HG03469 (cell line): Measurements from ENCODE around the gene VASN.

Source experiments
- ATAC-seq: cut with Tn5 transposase; IDR thresholded peaks from one replicate; pipeline ENCODE4 v1.9.1; 2021; ENCODE audit warnings: mild to moderate bottlenecking, moderate library complexity, moderate number of reproducible peaks; ENCODE audit not compliant: unreplicated experiment

VASN gene

DNA sequence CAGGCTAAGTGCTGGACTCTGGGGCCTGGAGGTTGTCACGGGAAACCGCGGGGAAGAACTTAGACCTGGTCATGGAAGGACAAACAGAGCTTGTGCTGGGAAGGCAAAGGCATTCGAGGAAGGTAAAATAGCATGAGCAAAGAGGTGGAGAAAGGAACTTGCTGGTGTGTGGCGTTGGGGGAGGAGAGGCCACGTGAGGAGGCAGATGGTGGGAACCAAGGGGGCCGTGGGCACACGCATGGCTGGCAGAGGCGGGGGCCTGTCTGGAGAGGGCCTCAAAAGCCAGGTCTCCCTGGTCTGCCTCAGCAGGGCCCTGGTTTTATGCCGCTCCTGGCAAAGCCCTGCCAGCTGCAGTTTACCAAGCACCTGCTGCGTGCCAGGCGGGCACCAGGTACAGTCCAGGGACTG, 29.4 kb downstream of the VASN start:
- no peak for ATAC-seq

DNA sequence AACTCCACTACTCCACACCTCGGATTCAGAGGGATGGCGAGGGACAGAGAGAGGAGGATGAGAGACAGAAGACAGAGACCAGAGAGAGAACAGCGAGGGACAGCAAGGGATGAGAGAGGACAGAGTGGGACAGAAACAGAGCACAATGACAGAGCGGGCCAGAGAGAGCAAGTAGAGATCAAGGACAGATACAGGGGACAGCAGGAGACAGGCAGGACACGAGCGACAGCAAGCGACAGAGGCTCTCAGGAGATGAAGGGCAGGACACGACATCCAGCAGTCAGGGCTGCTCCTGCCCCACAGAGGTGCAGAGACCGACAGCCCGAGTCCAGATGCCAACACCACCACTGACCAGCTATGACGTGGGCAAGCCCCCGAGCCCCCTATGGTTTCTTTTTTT, 29.9 kb downstream of the VASN start:
- no peak for ATAC-seq

DNA sequence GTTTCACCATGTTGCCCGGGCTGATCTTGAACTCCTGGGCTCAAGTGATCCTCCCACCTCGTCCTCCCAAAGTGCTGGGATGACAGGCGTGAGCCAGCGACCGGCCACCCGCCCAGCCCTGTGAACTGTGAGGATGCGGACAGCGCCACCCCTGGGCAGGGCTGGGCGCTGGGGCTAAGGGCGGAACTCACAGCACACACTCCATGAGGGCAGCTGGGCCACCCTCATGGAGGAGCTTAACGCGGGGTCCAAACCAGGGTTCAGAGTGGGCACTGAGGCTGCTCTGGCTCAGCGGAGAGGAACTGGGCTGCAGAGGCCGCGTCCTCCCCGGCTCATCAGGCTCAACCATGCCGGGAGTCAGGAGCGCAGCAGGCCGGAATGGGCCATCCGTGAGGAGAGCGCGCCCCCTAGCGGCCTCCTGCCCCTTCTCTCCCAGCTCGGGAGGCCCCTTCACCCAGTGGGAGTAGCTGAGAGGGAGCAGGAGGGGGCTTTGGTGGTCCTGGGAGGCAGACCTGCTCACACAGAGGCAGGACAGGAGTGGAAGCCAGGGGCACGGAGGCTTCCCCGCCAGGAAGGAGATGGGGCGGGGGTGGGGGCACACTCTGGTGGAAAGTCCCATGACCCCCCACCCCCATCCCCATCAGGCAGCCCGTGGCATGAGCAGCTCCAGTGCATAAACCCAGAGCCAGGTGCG, 30.9 kb downstream of the VASN start:
- ATAC-seq: no peak

DNA sequence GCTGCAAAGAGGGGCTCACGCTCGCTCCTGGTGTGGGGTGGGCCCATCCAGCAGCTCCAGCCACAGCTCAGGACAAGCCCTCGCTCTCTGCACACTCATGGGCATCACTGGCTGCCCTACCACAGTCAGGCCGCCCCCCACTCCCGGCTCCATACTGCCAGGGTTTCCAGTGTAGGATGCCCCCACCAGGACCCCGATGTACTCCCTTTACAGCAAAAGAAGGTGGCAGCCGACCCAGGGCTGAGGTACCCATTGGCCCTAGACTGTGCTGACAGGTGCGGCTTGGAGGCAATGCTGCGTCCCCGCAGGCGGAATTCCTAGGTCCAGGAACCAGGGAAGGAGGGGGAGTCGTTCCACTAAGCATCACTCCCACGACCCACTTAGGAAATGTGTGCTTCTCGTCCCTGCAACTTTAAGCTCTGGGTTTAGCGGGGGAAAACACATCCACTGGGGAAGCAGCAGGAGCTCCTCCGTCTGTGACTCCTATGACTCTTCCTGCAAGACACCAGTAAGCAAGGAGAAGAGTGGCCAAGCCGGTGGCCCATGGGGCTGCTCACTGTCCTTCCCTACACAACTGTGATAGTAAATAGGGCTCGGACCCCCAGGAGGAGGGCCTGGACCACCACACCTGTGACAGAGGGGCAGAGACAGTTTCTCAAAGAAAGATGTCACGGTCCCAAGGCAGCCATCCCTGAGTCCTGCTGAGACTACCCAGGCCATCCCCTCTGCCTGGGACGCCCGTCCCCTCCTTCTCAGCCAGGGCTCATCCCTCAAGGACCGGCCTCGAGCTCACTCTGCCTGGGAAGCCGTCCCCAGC, 31.7 kb downstream of the VASN start:
- ATAC-seq: no peak

DNA sequence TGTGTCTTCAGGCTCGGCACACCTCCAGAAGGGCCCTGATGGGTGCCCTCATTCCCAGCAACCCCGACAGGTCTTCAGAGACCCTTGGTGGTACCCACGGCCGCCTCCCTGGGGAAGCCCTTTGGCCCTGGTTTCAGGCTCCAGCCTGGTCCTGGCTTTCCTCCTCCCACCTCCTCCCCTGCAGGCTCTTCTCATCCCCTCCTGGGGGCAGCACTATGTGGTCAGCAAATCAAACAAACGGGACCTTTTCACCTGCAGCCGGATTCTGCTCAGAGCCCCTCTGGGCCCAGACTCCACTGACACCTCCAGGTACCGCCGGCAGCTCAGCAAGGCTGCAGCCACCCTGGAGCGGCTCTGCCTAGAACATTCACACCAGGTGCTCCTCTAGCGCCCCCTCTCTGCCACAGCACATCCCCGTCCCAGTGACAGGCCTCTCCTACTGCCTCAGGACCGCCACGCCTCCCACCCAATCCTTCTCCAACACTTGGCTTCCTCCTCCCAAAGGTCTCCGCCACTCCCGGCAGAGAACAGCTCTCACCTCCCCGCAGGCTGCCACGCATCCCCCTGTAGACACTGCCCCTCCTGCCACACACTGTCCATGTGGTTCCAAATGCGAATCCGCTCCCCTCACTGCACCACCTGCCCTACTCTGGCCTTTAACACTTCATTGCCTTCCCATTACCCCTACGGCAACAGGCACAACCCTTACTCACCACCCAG, 32.8 kb downstream of the VASN start:
- ATAC-seq: no peak

DNA sequence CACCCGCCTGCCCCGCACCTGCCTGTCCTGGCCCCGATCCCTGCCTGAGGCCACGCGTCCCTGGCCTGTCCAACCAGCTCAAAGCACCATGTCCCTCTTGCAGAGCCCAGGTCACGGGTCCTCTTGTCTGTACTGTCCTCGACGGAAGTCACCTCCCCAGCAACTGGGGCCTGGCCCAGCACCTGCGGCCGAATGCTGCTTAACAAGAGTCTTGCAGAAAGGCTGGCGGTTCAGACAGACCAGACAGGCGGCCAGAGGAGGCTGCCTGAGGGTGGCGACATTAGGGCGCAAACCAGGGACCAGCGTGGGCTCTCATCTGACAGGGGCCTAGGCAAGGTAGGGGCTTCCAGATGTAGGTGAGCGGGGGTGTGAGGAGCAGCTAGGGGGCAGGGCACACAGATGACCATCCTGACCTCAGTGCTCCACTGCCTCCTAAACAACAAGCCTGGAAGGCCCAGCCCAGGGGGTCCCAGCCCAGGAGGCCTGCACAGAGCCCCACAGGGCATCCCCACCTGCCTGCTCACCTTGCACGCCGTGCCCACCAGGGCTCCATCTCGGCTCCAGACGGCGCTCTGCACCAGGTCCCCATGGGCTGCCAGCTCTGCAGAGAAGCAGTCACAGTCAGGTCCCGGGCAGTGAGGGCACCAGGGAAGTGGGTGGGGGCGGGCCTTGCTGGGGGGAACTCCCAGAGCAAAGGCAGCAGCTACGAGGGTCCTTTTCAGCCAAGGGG, 33.5 kb downstream of the VASN start:
- no peak for ATAC-seq

DNA sequence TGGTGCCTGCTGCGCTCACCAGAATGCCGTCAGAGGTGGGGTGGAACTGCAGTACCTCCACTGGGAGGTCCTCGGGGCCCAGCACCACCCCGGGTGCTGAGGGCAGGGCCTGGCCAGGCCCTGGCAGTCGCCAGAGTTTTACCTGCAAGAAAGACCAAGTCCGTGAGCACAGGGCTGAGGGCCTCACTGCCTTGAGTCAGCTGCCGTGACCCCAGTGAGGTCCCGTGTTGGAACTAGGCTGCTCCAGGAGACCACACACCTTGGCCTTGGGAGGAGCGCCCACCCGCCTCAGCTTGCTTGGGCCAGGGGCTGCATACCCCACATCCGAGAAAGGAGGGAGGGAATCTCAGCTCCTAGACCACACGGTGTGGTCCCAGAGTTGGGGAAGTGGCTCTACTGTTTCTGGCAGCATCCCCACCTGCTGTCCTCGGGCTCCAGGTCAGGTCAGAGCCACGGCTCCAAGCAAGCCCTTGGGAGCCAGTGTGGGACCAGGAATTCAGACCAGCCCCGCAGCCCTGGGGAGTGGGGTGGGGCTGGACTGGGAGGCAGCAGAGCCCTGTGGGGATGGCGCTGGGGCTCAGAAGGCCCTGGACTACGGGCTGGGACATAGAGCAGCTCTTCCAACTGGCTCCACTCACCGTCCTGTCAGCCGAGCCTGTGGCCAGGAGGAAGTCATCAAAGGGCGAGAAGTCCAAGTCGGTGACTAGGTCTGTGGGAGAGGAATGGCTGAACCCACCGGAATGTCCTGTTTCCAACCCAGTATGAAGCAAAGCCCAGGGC, 36.1 kb downstream of the VASN start:
- ATAC-seq: no peak

DNA sequence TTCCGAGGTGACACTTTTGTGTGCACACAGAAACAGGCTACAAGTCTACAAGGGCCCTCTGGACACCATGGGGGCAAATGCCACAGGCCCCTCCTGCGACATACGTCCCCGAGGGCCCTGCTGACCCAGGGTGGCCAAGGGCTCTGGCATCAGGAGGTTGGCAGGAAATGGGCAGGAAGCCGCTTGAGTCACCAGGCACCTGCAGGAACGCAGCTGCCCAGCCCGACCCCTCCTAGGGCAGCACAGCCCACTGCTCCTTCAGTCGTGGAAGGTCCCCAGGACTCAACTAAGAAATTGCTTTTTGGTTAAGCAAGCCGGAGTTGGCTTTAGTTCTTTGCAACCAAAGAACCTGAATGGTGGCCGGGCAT, 36.7 kb downstream of the VASN start:
- no peak for ATAC-seq

DNA sequence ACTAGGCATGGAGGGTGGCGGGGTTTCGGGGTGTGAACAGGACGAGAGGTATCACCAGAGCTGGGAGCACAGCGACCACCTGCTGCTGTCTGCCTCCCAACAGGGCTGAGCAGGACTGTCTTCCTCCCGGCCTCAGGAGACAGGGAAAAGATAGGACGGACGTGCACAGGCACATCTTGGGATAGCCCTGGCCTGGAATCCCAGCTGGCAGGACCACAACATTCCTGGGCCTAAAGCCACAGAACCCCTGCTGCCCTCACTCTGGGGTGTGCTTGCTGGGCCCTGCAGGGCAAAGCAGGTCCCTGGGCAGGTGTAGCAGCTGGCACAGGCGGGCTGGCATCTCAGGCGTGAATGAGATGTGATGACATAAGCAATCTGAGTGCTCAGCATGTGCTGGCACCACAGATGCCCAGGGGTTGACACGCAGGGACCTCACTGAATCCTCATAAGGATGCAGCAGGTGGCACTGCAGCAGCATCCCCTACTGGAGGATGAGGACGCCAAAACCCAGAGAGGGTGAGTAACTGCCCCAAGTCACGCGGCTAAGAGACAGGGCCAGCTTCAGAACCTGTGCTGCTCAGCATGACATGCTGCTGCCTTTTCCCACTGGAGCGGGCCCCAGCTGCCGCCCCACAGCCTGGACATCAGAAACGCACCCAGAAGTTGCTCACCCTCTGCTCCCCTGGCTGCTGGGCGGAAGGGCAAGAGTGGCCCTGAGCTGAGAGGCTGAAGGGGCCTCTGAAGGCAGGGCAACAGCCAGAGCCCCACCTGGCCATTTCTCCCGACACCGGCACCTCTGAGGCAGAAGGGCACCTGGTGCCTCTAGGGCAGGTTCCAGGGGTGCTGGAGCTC, 37.7 kb downstream of the VASN start:
- no peak for ATAC-seq

DNA sequence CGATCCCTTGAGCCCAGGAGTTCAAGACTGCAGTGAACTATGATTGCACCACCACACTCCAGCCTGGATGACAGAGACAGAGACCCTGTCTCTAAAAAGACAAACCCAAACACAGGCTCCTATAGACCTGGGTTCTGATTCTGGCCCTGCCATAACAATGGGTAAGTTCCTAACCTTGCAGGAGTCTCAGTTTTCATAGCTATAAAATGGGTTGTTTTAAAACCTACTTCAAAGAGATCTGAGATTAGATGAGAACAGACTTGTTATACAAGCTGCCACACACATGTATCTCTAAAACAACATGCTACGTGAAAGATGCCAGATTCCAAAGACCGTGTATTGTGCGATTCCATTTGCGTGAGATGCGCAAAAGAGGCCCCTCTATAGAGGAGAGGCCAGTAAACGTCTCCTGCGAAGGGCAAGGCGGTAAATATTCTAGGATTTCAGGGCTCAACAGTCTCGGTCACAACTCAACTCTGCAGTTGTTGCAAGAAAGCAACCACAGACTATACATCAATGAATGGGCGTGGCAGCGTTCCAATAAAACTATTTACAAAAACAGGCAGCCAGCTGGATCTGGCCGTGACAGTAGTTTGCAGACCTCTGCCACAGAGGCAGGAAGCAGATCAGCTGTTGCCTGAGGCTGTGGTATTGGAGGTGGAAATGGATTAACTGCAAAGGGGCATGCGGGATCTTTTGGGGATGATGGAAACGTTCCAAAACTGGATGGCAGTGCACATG, 38.9 kb downstream of the VASN start:
- no peak for ATAC-seq

DNA sequence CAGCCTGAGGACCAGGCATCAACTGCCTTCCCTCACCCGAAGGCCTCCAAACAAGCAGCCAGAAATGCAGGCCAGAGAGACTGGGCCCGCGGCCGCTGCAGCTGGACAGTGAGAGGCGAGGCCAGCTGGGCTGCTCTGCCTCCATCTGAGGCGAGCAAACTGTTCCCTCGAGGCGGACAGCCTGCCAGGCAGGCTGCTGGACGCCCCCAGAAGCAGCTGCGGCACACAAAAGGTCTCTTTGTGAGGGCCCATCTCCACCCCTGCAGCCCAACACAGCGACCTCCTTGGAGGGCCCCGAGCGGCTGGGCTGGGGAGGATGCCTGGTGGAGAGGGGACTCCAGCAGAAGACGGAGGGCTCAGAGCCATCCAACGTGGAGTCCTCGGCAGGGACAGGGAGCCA, 40.0 kb downstream of the VASN start:
- ATAC-seq: no peak

DNA sequence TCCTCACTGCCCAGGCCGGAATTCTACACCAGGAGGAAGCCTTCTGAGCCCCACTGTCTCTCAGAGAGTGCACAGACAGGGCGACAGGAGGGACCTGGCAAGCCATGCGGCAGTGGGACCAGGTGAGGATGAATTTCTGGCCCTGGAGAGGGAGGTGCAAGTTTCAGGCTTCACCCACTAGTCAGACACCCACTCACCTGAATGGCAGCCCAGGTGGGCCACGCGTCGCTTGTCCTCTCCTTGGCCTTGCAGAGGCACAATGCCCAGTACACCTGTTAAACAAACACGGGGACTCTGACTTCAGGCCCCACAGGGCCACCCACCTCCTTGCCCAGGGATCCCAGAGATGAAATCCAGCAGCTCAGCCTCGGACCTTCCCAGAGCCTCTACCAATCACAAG, 40.5 kb downstream of the VASN start:
- ATAC-seq: no peak

DNA sequence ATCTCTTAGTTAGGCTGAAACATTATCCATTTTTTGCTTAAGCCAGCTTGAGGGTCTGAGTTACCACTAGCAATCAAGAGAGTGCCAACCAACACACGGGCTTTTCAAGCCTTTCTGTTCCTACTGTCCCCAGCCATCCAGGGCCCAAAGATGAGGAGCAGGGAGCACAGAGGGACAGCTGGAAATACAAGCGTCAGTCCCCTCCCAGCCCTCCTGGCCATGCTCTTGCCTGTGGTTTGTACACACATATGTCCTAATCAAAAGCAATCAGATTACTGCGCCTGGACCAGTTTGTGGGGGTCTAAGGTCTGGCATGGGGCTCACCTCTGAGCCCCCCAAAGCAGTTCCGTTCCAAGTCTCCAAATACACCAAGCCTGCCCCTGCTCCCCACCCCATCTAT, 41.2 kb downstream of the VASN start:
- no peak for ATAC-seq

DNA sequence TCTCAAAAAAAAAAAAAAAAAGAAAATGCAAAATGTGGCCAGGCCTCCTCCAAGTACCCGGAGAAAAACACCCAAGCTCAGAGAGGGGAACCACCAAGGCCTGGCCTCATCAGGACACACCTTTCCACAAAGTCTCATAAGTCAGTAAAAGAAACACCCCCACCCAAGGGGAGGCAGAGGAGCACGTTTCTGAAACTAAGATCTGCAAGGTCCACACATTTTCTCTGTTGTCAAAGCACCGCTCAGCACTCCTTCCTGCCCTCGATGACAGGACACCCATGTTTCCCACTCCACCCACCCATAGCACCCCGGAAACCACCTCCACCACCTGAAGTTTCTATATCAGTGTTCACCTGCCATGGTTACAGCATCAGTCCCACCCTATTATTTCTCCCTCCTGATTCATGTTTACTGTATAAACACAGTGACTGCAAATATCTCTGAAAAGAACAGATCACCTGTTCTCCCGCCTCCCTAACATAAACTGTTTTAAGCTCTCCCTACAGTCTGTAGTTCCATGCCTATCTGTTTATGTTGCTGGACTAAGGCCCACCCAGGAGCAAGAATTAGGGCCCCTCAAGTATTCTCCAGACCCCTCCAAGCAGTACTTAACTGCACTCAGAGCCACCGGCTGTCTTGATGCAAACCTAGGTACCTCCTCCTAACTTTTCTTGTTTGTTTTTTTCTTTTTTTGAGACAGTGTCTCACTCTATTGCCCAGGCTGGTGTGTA, 42.7 kb downstream of the VASN start:
- ATAC-seq: peak; percentile 46

DNA sequence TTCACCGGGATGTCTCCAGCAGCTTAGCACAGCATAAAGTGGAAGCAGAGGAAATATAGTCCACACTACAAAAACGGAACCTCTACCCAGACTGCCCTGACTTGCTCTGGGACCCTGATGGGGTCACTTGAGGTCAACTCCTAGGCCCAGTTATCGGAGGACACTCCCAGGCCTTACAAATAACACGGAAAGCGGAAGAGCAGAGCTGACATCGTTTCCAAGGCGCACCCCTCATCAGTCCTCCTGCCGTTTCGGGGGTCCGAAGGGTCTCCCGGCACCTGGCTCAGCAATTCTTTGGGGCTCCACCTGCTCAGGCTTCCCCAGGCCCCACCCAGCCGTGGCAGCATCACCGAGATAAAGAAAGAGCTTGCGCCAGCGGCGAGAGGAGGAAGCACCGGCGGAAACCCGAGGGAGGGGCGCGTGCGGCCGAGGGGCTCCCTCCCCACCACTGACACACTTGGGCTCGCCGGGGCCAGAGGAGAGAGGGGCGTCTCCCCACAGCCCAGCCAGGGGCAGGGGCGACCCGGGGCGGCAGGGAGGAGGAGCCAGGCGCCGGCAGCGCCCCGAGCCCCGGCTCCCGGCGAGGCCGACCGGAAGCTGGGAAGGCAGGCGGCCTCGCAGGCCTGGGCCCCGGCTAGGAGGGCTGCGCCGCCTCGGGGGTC, 44.0 kb downstream of the VASN start:
- ATAC-seq: no peak

DNA sequence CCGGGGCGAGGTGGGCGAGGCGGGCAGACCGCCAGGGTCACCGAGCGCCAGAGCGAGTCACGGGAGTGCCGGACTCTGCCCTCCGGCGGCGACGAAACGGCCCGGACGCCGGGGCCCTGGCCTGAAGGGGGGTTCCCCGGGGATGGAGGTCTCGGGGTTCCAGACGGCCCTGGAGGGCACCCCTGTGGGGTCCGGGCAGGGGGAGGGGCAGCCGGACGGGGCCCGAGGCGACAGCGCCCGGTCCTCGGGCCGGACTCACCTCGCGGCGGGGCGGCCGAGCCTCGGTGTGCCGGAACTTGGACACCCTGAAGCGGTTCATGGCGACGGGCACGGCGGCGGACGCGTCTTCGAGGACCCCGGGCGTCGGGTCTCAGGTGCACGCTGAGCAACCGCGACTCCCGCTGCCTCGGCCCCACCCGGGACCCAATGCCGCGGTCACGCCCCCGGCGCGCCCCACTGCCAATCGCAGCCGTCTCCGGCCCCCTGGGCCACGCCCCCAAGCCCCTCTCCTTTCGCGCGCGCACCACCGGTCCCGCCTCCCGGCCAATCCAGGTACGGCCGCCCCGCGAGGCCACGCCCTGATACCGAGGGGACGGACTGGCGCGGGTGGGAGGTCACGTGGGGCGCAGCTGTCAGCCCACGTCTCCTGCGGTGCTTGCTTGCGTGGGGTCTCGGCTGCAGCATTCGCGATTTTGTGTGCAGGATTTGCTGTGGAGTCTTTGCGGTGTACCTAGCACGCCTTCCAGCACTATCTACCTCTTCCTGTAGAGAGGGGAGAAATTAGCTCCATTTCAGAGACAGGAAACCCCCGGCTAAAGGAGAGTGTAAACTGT, 44.8 kb downstream of the VASN start, which contains the start of gene CORO7:
Gene CORO7 (minus strand): TSS at position 397 of the 833 bp plus-strand sequence. CDS start 78 bp downstream, at position 319.
- peak; percentile 32 for ATAC-seq
